Adrenal gland (tissue), 12 donors: Measurements from ENCODE around the gene MICOS13. TPM values are rescaled to one million over a fixed set of nuclear protein-coding genes. Genes with fewer than 3 reads are reported as not detected.

Source experiments
- DNase-seq, 7 donors: peaks; one replicate each; pipeline ENCODE4 v3.0.0-alpha.2; 2019 to 2020
- H3K27ac ChIP-seq, 5 donors: fragments of 200-600 bp; sonication (generic) in 4 of 5; 1 replicate in 3 of 5; 2 replicates in 2 of 5; pipeline versions ENCODE4 v1.5.1 to v1.8.0; 2016 to 2020; ENCODE audit warnings: mild to moderate bottlenecking in 1 of 5
- H3K27me3 ChIP-seq: fragments of 200-600 bp; 2 replicates; pipeline ENCODE4 v1.8.0; 2021
- H3K36me3 ChIP-seq, 2 donors: fragments of 200-600 bp; replicated peaks in 1 of 2; 1 replicate in 1 of 2; 2 replicates in 1 of 2; pipeline versions ENCODE4 v1.5.1 to v1.8.0; 2018 to 2022
- H3K4me1 ChIP-seq, 2 donors: fragments of 200-600 bp; replicated peaks in 1 of 2; 1 replicate in 1 of 2; 2 replicates in 1 of 2; pipeline versions ENCODE4 v1.5.1 to v1.8.0; 2018 to 2021
- H3K4me3 ChIP-seq, 4 donors: fragments of 200-600 bp; sonication (generic) in 3 of 4; one replicate each; pipeline ENCODE4 v1.5.1; 2016 to 2018
- H3K9me3 ChIP-seq, 3 donors: fragments of 200-600 bp; sonication (generic) in 1 of 3; replicated peaks in 1 of 3; 1 replicate in 2 of 3; 2 replicates in 1 of 3; pipeline versions ENCODE4 v1.5.1 to v1.8.0; 2016 to 2021
- POLR2A ChIP-seq, 2 donors: fragments of 450-650 bp; IDR thresholded peaks; one replicate each; pipeline ENCODE4 v1.6.1; 2017; ENCODE audit warnings: antibody characterized with exemption in 2 of 2, mild to moderate bottlenecking in 2 of 2, moderate library complexity in 1 of 2
- WGBS, 4 donors: extraction: QIAGEN DNeasy Blood & Tissue Kit in 2 of 4; methylation state at CpG; one replicate each; pipeline versions ENCODE4 v1.1.5 to v1.1.7; 2013 to 2017; 5-methylcytosine and 5-hydroxymethylcytosine counted together
- intact Hi-C, 2 donors: fragments of 100-400 bp; cut with DNase I; formaldehyde crosslinking; loops; one replicate each; pipeline versions ENCODE4 v1.14.1 to v1.15.0; 2022 to 2023
- polyA plus RNA-seq, 3 donors: library from polyadenylated mRNA; stranded (reverse); fragments of 200-250 nt in 2 of 3; fragments of 350-450 nt in 1 of 3; fragmentation: Illumina TruSeq in 1 of 3; extraction: RNeasy Lipid Tissue Mini Kit (QIAGEN cat#74804) in 1 of 3; gene quantifications; one replicate each; pipeline ENCODE4 v1.2.3, GENCODE V29; 2013 to 2014
- total RNA-seq, 9 donors: library from RNA; depleted of rRNA in 4 of 9; stranded (reverse); fragments of >200 nt in 4 of 9; fragments of 120-200 nt in 1 of 9; fragmentation: NEBNext Ultra II Directional in 1 of 9; extraction: Animal tissue kit (Norgen Biotek cat#: 25700) in 1 of 9; gene quantifications; one replicate each; pipeline versions ENCODE4 v1.1.0 to v1.2.4, GENCODE V29; 2013 to 2023
- TF ChIP-seq, protein P1 (sequence below), 6 experiments: fragments of 450-650 bp in 4 of 6; fragments of 200-600 bp in 2 of 6; sonication (generic) in 1 of 6; IDR thresholded peaks; 1 replicate in 5 of 6; 2 replicates in 1 of 6; pipeline versions ENCODE4 v1.5.1 to v1.8.0; 2016 to 2021; ENCODE audit warnings: antibody characterized with exemption in 6 of 6, mild to moderate bottlenecking in 2 of 6, moderate library complexity in 1 of 6
- donor health status: healthy with polysubstance abuse.
- donor health status: Bipolar disorder and iron deficiency.
- donor health status: DM: yes; HTN: yes; CAD: no.
- donor health status: DM: no; HTN: no; CAD: no.
- donor health status: DM: no; HTN: no; CAD: no.
- donor health status: DM: yes; HTN: yes; CAD: no.

MICOS13 gene
- total and polyA plus RNA-seq, 12 donors: 23.4 to 211 (median 66.2) TPM

DNA sequence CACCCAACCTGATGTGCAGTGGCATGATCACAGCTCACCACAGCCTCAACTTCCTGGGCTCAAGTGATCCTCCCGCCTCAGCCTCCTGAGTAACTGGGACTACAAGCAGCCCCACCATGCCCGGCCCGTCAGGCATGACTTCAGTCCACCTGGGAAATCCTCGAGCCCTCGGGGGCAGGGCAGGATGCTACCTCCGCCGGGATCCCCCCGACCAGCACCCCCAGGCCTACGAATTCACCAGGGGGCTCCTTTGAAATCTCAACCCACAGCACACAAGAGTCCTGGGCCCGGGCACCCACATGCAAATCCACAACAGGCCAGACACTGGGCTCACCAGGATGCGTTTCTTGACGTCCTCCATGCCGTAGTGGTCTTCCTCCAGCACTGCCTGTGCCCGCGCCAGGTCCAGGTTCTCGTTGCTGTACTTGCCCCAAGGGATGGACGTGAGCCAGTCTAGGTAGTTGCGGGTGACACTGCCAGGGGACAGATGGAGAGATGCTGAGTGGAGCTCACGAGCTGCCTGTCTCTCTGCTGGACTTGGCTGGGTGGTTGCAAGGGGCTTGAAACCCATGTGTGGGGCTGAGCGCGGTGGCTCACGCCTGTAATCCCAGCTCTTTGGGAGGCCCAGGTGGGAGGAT lies 20.3 kb upstream of the MICOS13 start:
- Histone ChIP-seq H3K4me1 (peaks cover 4 to 20% of the 10 kb centered on the region in 2 donors), H3K27me3 (no peaks in the 10 kb centered on the region), H3K36me3 (peaks cover 0 to 70% of the 10 kb centered on the region in 2 donors), H3K9me3 (no peaks in the 10 kb centered on the region), H3K4me3 (no peak overlapping the region), H3K27ac (no peak overlapping the region)
- TF ChIP-seq, protein P1, sequence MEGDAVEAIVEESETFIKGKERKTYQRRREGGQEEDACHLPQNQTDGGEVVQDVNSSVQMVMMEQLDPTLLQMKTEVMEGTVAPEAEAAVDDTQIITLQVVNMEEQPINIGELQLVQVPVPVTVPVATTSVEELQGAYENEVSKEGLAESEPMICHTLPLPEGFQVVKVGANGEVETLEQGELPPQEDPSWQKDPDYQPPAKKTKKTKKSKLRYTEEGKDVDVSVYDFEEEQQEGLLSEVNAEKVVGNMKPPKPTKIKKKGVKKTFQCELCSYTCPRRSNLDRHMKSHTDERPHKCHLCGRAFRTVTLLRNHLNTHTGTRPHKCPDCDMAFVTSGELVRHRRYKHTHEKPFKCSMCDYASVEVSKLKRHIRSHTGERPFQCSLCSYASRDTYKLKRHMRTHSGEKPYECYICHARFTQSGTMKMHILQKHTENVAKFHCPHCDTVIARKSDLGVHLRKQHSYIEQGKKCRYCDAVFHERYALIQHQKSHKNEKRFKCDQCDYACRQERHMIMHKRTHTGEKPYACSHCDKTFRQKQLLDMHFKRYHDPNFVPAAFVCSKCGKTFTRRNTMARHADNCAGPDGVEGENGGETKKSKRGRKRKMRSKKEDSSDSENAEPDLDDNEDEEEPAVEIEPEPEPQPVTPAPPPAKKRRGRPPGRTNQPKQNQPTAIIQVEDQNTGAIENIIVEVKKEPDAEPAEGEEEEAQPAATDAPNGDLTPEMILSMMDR (IDR thresholded peaks at IDR 0.05): no peak
- no peak for TF ChIP-seq POLR2A (IDR thresholded peaks at IDR 0.05)
- no peak for DNase-seq
- WGBS, 4 donors: 91 to 100% (median 93%) methylated on average over 1 to 22 of the region's 22 CpGs
- intact Hi-C loops: no loop called here

DNA sequence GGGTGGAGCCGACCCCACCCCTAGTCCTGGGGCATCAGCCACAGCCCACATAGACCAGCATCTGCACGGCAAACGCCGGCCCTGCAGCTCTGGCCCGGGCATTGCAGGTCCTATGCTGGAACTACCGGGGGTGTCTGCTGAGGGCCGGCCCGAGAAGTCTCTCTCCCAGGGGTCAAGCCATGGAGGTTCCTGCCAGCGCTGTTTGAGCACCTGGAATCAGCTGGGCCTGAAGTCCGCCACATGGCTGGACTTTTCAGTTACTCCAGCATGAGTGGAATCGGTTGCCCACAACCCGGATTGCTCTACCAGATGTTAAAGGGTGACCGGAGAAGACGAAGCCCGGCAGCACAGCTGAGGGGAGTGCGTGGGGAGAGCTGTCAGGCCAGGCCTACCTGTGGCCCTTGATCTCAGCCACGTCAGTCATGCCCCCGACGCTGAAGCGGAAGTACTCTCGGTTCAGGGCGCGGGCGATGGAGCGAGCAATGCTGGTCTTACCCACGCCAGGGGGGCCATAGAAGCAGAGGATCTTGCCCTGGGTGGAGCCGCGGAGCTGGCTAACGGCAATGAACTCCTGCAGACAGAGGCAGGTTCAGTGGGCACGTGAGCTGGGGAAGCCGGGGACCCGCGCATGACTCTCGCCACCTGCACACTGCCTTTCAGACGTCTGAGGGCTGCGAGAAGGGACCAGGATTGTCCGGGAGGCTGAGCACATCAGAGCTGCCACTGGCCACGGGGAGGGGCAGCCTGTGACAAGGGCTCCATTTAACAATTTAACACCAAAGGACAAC lies 18.5 kb upstream of the MICOS13 start:
- H3K27me3 ChIP-seq: no peaks in the 10 kb centered on the region
- peaks cover 0 to 69% of the 10 kb centered on the region in 2 donors for H3K36me3 ChIP-seq
- H3K4me1 ChIP-seq: peaks cover 4 to 17% of the 10 kb centered on the region in 2 donors
- H3K9me3 ChIP-seq: no peaks in the 10 kb centered on the region
- intact Hi-C loops: no loop called here
- 90 to 92% (median 91%) methylated on average over 23 to 38 of the region's 38 CpGs for WGBS, 4 donors
- no peak for TF ChIP-seq POLR2A (IDR thresholded peaks at IDR 0.05)
- TF ChIP-seq, protein P1 (IDR thresholded peaks at IDR 0.05): no peak
- no peak overlapping the region for H3K4me3 ChIP-seq
- H3K27ac ChIP-seq: peak overlapping the region in 3 of 5 donors; percentile 54 to 86 (median 82)
- peak in 1 of 7 donors; percentile 32 for DNase-seq

DNA sequence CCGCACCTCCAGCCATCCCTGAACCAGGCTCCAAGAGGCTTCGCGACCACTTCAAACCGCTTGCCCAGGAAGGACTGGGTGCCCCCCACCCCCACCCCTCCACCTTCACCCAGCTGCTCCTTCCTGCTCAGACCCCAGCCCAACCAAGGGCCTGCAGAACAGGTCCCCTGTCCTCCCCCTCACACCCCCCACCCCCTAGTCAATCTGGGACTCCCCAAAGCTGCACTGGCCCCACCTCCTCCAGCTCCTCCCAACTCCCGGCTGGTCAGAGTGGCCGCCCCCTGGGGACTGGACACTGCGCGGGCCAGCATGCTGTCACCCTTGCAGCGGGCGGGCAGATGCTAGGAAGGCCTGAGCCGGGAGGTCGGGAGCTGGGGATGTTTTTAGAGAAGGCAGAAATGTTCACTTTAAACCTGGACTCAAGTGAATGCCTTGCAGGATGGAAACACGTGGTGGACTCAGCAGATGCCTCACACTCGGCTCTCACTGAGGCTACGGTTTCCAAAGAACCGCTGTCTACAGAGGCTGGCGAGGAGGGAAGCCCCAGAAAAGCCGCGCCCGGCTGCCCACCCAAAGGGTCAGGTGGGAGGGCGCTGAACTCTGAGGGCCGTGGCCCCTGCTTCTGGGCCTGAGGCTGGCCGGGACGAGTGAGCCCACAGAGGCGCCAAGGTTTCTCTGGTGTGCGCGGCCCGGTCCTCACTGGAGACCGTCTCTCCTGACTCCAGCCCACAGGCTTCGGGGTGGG lies 17.7 kb upstream of the MICOS13 start:
- no peak for TF ChIP-seq POLR2A (IDR thresholded peaks at IDR 0.05)
- 62 to 83% (median 71%) methylated on average over 7 to 30 of the region's 30 CpGs for WGBS, 4 donors
- Histone ChIP-seq H3K27me3 (no peaks in the 10 kb centered on the region), H3K4me3 (no peak overlapping the region), H3K9me3 (no peaks in the 10 kb centered on the region), H3K27ac (peak overlapping the region in 4 of 5 donors; percentile 15 to 86 (median 68)), H3K36me3 (peaks cover 0 to 69% of the 10 kb centered on the region in 2 donors), H3K4me1 (peaks cover 4 to 12% of the 10 kb centered on the region in 2 donors)
- peak in 5 of 7 donors; percentile 55 to 64 (median 58) for DNase-seq
- intact Hi-C loops: no loop called here

DNA sequence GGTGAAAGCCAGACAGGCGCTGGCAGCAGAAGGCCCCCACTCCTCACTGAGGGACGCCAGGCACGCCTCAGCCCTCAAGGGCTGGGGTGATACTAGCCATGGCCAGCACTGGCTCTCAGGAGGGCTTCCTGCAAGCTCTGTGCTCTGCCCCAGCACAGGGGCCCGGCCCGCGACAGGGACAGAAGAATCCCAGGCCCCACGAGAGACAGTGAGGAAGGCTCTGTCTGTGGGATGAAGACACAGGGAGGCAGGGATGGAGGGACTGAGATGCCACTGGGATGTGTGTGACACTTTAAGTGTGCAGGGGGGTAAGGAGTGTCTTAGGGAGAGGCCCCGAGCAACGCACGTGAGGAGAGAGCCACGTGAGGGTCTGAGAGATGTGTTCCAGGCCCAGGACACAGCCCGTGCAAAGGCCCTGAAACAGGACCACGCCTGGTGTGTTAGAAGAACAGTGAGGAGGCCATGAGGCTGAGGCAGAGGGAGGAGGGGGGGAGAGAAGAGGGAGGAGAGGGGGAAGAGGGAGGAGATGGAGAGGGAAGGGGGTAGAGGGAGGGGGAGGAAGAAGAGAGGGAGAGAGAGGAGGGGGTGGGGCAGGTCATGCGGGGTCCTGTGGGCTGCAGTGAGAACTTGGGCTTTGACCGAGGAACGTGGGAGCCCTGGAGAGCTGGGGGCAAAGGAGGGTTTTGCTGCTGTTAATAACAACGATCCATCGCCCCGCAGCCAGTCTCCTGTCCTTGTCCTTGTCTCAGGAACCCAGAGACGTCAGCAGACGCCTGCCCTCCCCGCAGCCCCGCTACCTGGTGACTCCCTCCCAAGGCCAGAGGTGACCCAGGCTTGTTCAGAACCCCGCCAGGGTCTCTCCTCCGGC lies 16.9 kb upstream of the MICOS13 start:
- DNase-seq: peak; percentile 69 to 87 (median 84)
- Histone ChIP-seq H3K36me3 (peaks cover 0 to 76% of the 10 kb centered on the region in 2 donors), H3K4me1 (peaks cover 7 to 20% of the 10 kb centered on the region in 2 donors), H3K4me3 (no peak overlapping the region), H3K27ac (peak overlapping the region in 4 of 5 donors; percentile 15 to 86 (median 68)), H3K27me3 (no peaks in the 10 kb centered on the region), H3K9me3 (no peaks in the 10 kb centered on the region)
- intact Hi-C loops: no loop called here
- TF ChIP-seq, protein P1 (IDR thresholded peaks at IDR 0.05): no peak
- peak in 1 of 2 donors; percentile 3 for TF ChIP-seq POLR2A (IDR thresholded peaks at IDR 0.05)
- 48 to 54% (median 52%) methylated on average over 17 to 25 of the region's 25 CpGs for WGBS, 4 donors
